Measurements from ENCODE around the gene RNF212B. TPM values are rescaled to one million over a fixed set of nuclear protein-coding genes. Genes with fewer than 3 reads are reported as not detected.

The RNF212B gene
- total RNA-seq, 1 donor from 2014 or later: not detected

DNA sequence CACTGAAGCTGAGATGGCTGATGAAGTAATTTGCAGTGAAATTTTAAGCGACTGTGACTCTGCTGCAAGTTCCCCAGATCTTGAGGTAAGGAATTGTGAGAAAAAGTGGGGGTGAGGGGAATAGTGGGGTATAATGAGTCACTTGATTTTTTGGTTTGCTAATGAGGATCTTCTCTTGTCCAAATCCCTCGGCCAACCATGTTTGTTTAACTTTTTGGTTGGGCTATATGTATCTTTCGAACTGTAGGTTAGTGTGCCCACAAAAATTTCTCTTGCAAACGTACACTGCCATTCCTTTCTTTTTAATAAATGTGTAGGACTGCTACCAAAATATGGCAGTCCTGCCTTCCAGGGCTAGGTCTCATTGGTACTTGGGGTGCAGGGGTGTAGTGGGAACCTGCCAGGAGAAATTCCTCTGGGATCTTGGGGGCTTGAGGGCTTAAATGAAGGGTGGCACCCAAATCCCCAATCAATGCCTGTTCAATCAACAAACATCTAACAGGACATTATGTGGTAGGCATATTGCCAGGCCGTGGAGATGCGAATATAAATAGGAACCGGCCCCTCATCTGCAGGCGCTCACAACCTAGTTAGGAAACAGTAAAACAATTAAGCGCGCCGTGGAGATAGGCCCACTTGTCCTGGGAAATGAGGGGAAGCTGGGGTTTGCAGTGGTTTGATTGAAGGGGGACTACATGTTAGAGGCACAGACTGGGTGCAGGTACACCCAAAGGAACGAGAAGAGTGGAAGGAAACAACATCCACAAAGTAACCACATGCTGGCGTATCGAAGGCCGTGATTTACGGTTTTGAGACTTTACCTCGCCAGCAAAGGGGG lies 82.2 kb downstream of the RNF212B start:
- H3K9me3 ChIP-seq: no peaks in the 10 kb centered on the region
- intact Hi-C loops (cut with DNase I): no loop called here
- H3K4me3 ChIP-seq: peak overlapping the region; percentile 55
- TF ChIP-seq, protein P1, sequence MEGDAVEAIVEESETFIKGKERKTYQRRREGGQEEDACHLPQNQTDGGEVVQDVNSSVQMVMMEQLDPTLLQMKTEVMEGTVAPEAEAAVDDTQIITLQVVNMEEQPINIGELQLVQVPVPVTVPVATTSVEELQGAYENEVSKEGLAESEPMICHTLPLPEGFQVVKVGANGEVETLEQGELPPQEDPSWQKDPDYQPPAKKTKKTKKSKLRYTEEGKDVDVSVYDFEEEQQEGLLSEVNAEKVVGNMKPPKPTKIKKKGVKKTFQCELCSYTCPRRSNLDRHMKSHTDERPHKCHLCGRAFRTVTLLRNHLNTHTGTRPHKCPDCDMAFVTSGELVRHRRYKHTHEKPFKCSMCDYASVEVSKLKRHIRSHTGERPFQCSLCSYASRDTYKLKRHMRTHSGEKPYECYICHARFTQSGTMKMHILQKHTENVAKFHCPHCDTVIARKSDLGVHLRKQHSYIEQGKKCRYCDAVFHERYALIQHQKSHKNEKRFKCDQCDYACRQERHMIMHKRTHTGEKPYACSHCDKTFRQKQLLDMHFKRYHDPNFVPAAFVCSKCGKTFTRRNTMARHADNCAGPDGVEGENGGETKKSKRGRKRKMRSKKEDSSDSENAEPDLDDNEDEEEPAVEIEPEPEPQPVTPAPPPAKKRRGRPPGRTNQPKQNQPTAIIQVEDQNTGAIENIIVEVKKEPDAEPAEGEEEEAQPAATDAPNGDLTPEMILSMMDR (IDR thresholded peaks at IDR 0.05): no peak
- DNase-seq (no peak), ATAC-seq (no peak)
- H3K4me1 ChIP-seq: peaks cover 23% of the 10 kb centered on the region
- H3K36me3 ChIP-seq: peaks cover 32% of the 10 kb centered on the region
- peak overlapping the region; percentile 92 for H3K27ac ChIP-seq
- H3K27me3 ChIP-seq (ENCODE audit: low read depth): no peaks in the 10 kb centered on the region

DNA sequence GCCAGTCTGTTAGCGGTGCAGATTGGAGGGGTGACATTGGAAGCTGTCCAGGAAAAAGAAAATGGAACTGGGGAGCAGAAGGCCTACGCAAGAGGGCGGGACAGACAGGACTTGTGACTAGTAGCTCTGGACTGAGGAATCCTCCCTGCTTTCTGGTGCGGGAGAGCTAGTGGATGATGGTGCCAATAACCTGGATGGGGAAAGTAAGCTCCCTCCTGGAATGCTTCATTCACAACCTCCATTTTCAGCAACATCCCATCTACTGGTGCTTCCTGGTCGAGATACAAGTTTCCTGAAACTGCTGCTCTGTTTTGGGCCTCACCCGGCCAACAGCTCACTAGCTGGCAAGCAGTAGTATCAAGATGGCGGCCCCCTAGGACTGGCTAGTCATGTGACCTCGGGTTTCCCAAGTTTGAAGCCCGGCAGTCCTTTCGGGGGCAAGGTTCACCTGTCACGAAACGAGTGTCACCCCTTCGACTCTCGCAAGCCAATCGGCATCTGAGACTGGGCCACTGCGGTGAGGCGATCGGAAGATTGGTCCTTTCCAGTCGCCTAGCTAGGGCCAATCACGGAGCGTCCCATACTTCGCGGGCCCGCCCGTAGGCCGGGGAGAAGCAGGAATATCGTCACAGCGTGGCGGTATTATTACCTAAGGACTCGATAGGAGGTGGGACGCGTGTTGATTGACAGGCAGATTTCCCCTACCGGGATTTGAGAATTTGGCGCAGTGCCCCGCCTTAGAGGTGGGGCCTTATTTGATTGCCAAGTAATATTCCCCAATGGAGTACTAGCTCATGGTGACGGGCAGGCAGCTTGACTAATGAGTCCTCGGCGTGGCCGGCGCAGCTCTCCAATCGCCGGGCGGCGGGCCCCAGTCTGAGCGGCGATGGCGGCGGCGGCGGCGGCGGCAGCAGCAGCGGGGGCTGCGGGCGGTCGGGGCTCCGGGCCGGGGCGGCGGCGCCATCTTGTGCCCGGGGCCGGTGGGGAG lies 83.1 kb downstream of the RNF212B start, which contains the start of gene PABPN1:
PABPN1 (plus strand) TSS at position 874 of the 988 bp plus-strand sequence; CDS start at position 887, 13 bp downstream.
- H3K27ac ChIP-seq: peak within 1 kb of the TSS; percentile 95
- H3K36me3 ChIP-seq: peaks cover 41% of the 10 kb centered on the region
- peaks cover 23% of the 10 kb centered on the region for H3K4me1 ChIP-seq
- peak; percentile 96 to 97 for ATAC-seq
- no peaks in the 10 kb centered on the region for H3K27me3 ChIP-seq (ENCODE audit: low read depth)
- peak; percentile 99 for DNase-seq
- TF ChIP-seq, protein P1 (IDR thresholded peaks at IDR 0.05): no peak
- no peaks in the 10 kb centered on the region for H3K9me3 ChIP-seq
- peak within 1 kb of the TSS; percentile 71 for H3K4me3 ChIP-seq
- intact Hi-C loops (cut with DNase I): no loop called here

- TF ChIP-seq, protein P1 (IDR thresholded peaks at IDR 0.05): no peak
- Histone ChIP-seq H3K27ac (peak overlapping the region; percentile 95), H3K9me3 (no peaks in the 10 kb centered on the region), H3K36me3 (peaks cover 39% of the 10 kb centered on the region), H3K4me1 (peaks cover 23% of the 10 kb centered on the region), H3K4me3 (peak overlapping the region; percentile 71), H3K27me3 (ENCODE audit: low read depth) (no peaks in the 10 kb centered on the region)
- DNase-seq (no peak), ATAC-seq (peak; percentile 23 to 46)
- intact Hi-C loops (cut with DNase I): no loop called here
Observed at GRCh38 chr14:23321572-23322547, 84.1 kb downstream of the RNF212B start.

Other genes with a start within 250 kb of the RNF212B start
- 9.8 TPM for gene C14orf93, start 227.8 kb upstream of the RNF212B start, total RNA-seq
- gene PSMB5, start 203.0 kb upstream of the RNF212B start, total RNA-seq: 71.5 TPM
- not detected for gene PSMB11, start 195.7 kb upstream of the RNF212B start, total RNA-seq
- 5.6 TPM for gene CDH24, start 180.4 kb upstream of the RNF212B start, total RNA-seq
- 163 TPM for gene ACIN1, start 142.8 kb upstream of the RNF212B start, total RNA-seq
- gene C14orf119, start 142.4 kb upstream of the RNF212B start, total RNA-seq: 53.3 TPM
- not detected for gene CIROP, start 132.9 kb upstream of the RNF212B start, total RNA-seq
- gene CEBPE, start 118.7 kb upstream of the RNF212B start, total RNA-seq: 0.32 TPM
- 36.8 TPM for gene SLC7A8, start 54.3 kb upstream of the RNF212B start, total RNA-seq
- gene HOMEZ, start 48.2 kb downstream of the RNF212B start, total RNA-seq: 12.4 TPM
- gene PPP1R3E, start 64.9 kb downstream of the RNF212B start, total RNA-seq: 16.9 TPM
- gene BCL2L2, start 68.9 kb downstream of the RNF212B start, total RNA-seq: 43.9 TPM
- 122 TPM for gene PABPN1, start 83.5 kb downstream of the RNF212B start, total RNA-seq
- 10.6 TPM for gene SLC22A17, start 115.0 kb downstream of the RNF212B start, total RNA-seq
- gene EFS, start 127.2 kb downstream of the RNF212B start, total RNA-seq: 11.5 TPM
- not detected for gene IL25, start 134.9 kb downstream of the RNF212B start, total RNA-seq
- gene CMTM5, start 139.1 kb downstream of the RNF212B start, total RNA-seq: 1.4 TPM
- gene MYH6, start 170.3 kb downstream of the RNF212B start, total RNA-seq: 0.62 TPM
- 0.09 TPM for gene MYH7, start 197.7 kb downstream of the RNF212B start, total RNA-seq
- 33.3 TPM for gene NGDN, start 231.8 kb downstream of the RNF212B start, total RNA-seq